Tibial nerve (tissue), 4 donors: ENCODE data around the gene SAMD14. TPM values are rescaled to one million over a fixed set of nuclear protein-coding genes. Genes with fewer than 3 reads are reported as not detected.

Experiments used
- DNase-seq, 2 donors: peaks; one replicate each; pipeline ENCODE4 v3.0.0-alpha.2; 2019; ENCODE audit warnings: low spot score in 2 of 2
- H3K27ac ChIP-seq, 4 donors: fragments of 200-600 bp; sonication (generic) in 3 of 4; one replicate each; pipeline ENCODE4 v1.5.1; 2017 to 2019; ENCODE audit warnings: mild to moderate bottlenecking in 1 of 4
- H3K27me3 ChIP-seq, 2 donors: fragments of 200-600 bp; sonication (generic) in 1 of 2; one replicate each; pipeline versions ENCODE4 v1.5.1 to v1.6.0; 2017 to 2019
- H3K36me3 ChIP-seq, 3 donors: fragments of 200-600 bp; sonication (generic); one replicate each; pipeline ENCODE4 v1.5.1; 2018 to 2019
- H3K4me1 ChIP-seq, 4 donors: fragments of 200-600 bp; sonication (generic) in 3 of 4; one replicate each; pipeline ENCODE4 v1.5.1; 2017 to 2019
- H3K4me3 ChIP-seq, 4 donors: fragments of 200-600 bp; sonication (generic) in 3 of 4; one replicate each; pipeline ENCODE4 v1.5.1; 2017 to 2019; ENCODE audit warnings: mild to moderate bottlenecking in 1 of 4, moderate library complexity in 1 of 4
- H3K9me3 ChIP-seq, 4 donors: fragments of 200-600 bp; sonication (generic) in 3 of 4; one replicate each; pipeline ENCODE4 v1.5.1; 2017 to 2019
- CTCF ChIP-seq, 5 experiments: fragments of 200-600 bp in 3 of 5; fragments of 450-650 bp in 2 of 5; sonication (generic) in 3 of 5; IDR thresholded peaks; one replicate each; pipeline ENCODE4 v1.5.1; 2016 to 2019; ENCODE audit warnings: antibody characterized with exemption in 5 of 5, mild to moderate bottlenecking in 3 of 5, moderate library complexity in 2 of 5
- EP300 ChIP-seq, 2 donors: sonication (generic); formaldehyde crosslinking; IDR thresholded peaks; one replicate each; pipeline ENCODE4 v1.6.1; 2017; ENCODE audit warnings: antibody characterized with exemption in 2 of 2, mild to moderate bottlenecking in 1 of 2
- POLR2A ChIP-seq, 2 donors: fragments of 450-650 bp; IDR thresholded peaks; one replicate each; pipeline ENCODE4 v1.6.1; 2017; ENCODE audit warnings: antibody characterized with exemption in 2 of 2, mild to moderate bottlenecking in 2 of 2, moderate library complexity in 2 of 2
- WGBS, 2 donors: methylation state at CpG; one replicate each; pipeline ENCODE4 v1.1.5; 2018; 5-methylcytosine and 5-hydroxymethylcytosine counted together
- total RNA-seq, 4 donors: library from RNA; depleted of rRNA; stranded (reverse); fragments of >200 nt; gene quantifications; one replicate each; pipeline ENCODE4 v1.1.0, GENCODE V29; 2016

The SAMD14 gene
- total RNA-seq, 4 donors from 2014 or later = 0.63 to 1.5 (median 1.1) TPM

- 75 to 90% methylated on average over 3 of the region's 3 CpGs for WGBS, 2 donors
- H3K4me3 ChIP-seq = no peak overlapping the region
- no peak for TF ChIP-seq EP300 (IDR thresholded peaks at IDR 0.05)
- TF ChIP-seq CTCF (IDR thresholded peaks at IDR 0.05) = no peak
- no peak for TF ChIP-seq POLR2A (IDR thresholded peaks at IDR 0.05)
- no peak for DNase-seq
- H3K9me3 ChIP-seq = no peaks in the 10 kb centered on the region
- H3K4me1 ChIP-seq = peaks cover 0 to 13% (median 3%) of the 10 kb centered on the region in 4 donors
- peak overlapping the region in 1 of 4 donors; percentile 46 for H3K27ac ChIP-seq
- peaks cover 0 to 20% of the 10 kb centered on the region in 2 donors for H3K27me3 ChIP-seq
- H3K36me3 ChIP-seq = no peaks in the 10 kb centered on the region
These were observed 7.0 kb downstream of the SAMD14 start for GRCh38 chr17:50122945-50123344.

- no peak overlapping the region for H3K4me3 ChIP-seq
- TF ChIP-seq CTCF (IDR thresholded peaks at IDR 0.05) = no peak
- TF ChIP-seq EP300 (IDR thresholded peaks at IDR 0.05) = no peak
- TF ChIP-seq POLR2A (IDR thresholded peaks at IDR 0.05) = no peak
- peaks cover 0 to 30% of the 10 kb centered on the region in 2 donors for H3K27me3 ChIP-seq
- 90% methylated on average over 7 of the region's 7 CpGs for WGBS, 2 donors
- peaks cover 0 to 20% (median 8%) of the 10 kb centered on the region in 4 donors for H3K4me1 ChIP-seq
- no peaks in the 10 kb centered on the region for H3K36me3 ChIP-seq
- H3K9me3 ChIP-seq = no peaks in the 10 kb centered on the region
- DNase-seq = no peak
- no peak overlapping the region for H3K27ac ChIP-seq
These were observed 9.3 kb downstream of the SAMD14 start for GRCh38 chr17:50120475-50121253.

GRCh38 chr17:50118828-50119218 lies 11.1 kb downstream of the SAMD14 start:
- whole genome bisulfite sequencing, 2 donors = 86 to 91% methylated on average over 3 to 4 of the region's 4 CpGs
- Histone ChIP-seq H3K27me3 (peaks cover 0 to 34% of the 10 kb centered on the region in 2 donors), H3K27ac (no peak overlapping the region), H3K4me1 (peaks cover 0 to 25% (median 8%) of the 10 kb centered on the region in 4 donors), H3K9me3 (no peaks in the 10 kb centered on the region), H3K4me3 (no peak overlapping the region), H3K36me3 (no peaks in the 10 kb centered on the region)
- no peak for DNase-seq
- TF ChIP-seq POLR2A (IDR thresholded peaks at IDR 0.05) (no peak), CTCF (IDR thresholded peaks at IDR 0.05) (no peak), EP300 (IDR thresholded peaks at IDR 0.05) (no peak)

GRCh38 chr17:50118076-50118827 lies 11.7 kb downstream of the SAMD14 start:
- no peak for DNase-seq
- peaks cover 0 to 34% of the 10 kb centered on the region in 2 donors for H3K27me3 ChIP-seq
- no peak overlapping the region for H3K27ac ChIP-seq
- no peaks in the 10 kb centered on the region for H3K36me3 ChIP-seq
- peaks cover 0 to 20% (median 8%) of the 10 kb centered on the region in 4 donors for H3K4me1 ChIP-seq
- no peak for TF ChIP-seq POLR2A (IDR thresholded peaks at IDR 0.05)
- no peak for TF ChIP-seq CTCF (IDR thresholded peaks at IDR 0.05)
- no peak for TF ChIP-seq EP300 (IDR thresholded peaks at IDR 0.05)
- H3K9me3 ChIP-seq = no peaks in the 10 kb centered on the region
- WGBS, 2 donors = 85 to 91% methylated on average over 19 to 22 of the region's 23 CpGs
- no peak overlapping the region for H3K4me3 ChIP-seq
